IPS DF 6.9 (cell line): Measurements from ENCODE around the gene KRTAP4-11.
"Not testable (repeated sequence)": the region's sequence is repeated elsewhere in the genome, so short reads cannot be mapped to it uniquely, and the experiment has no call there.

ENCODE experiments used
- DNase-seq: peaks from one replicate; pipeline ENCODE4 v3.0.0-alpha.2; 2013; ENCODE audit warnings: low read depth, low spot score
- H3K27ac ChIP-seq: one replicate; pipeline ENCODE4 v1.5.1; 2013; ENCODE audit warnings: low read length, control low read depth
- H3K27me3 ChIP-seq: 2 replicates; pipeline ENCODE4 v1.6.1; 2013; ENCODE audit warnings: mild to moderate bottlenecking, low read length; ENCODE audit not compliant: control insufficient read depth, insufficient read depth
- H3K36me3 ChIP-seq: 2 replicates; pipeline ENCODE4 v1.6.1; 2013; ENCODE audit warnings: low read length; ENCODE audit not compliant: control insufficient read depth, insufficient read depth
- H3K4me1 ChIP-seq: 2 replicates; pipeline ENCODE4 v1.6.1; 2013; ENCODE audit warnings: low read length; ENCODE audit not compliant: control insufficient read depth, insufficient read depth
- H3K4me3 ChIP-seq: 2 replicates; pipeline ENCODE4 v1.5.1; 2013; ENCODE audit warnings: mild to moderate bottlenecking, low read length
- H3K9me3 ChIP-seq: 2 replicates; pipeline ENCODE4 v1.6.1; 2013; ENCODE audit warnings: low read length, inconsistent platforms; ENCODE audit not compliant: control insufficient read depth, insufficient read depth
- WGBS: extraction: QIAGEN DNeasy Blood & Tissue Kit; methylation state at CpG from one replicate; pipeline ENCODE4 v1.1.7; 2013; ENCODE audit warnings: mixed read lengths, missing lambda C conversion rate; ENCODE audit not compliant: insufficient read length, insufficient coverage; 5-methylcytosine and 5-hydroxymethylcytosine counted together

KRTAP4-11 gene

DNA sequence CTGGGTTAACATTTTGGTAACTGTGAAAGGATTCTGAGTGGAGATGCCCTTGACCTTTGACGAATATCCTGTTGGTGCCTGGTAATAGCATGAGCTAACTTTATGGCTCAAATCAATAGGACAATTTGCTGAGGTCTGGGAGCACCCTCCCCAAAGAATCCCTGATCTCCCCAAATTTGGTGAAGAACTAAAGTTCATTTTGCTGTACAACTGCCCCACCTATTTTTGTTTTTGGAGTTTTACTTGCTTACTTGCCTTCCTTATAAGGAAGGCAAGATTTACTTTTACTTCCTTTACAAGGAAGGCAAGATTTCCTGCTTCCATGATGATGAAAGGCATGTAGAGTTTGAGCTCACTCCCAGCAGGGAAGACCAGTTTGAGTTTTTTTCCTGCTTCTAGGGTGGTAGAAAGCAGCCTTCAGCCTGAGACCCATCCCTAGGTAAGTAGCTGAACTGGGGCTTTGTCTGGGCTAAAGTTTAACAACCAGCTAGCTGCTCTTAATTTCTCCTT is 10.2 kb downstream of the KRTAP4-11 start:
- H3K4me1 ChIP-seq, result no peaks in the 10 kb centered on the region; the same call in none of the 2 replicates
- H3K36me3 ChIP-seq, result no peaks in the 10 kb centered on the region
- H3K4me3 ChIP-seq, result no peak overlapping the region
- no CpG with 5 or more reads among the region's 1 CpG for WGBS
- no peaks in the 10 kb centered on the region for H3K27me3 ChIP-seq
- no peak overlapping the region for H3K27ac ChIP-seq
- H3K9me3 ChIP-seq, result no peaks in the 10 kb centered on the region
- no peak for DNase-seq

GRCh38 chr17:41105347-41105746 is 12.8 kb downstream of the KRTAP4-11 start, which contains the start of gene KRTAP4-9:
KRTAP4-9 (plus strand) TSS chr17:41105389; CDS start chr17:41105389, 0 bp downstream.
- no CpG with 5 or more reads among the region's 10 CpGs for WGBS
- H3K4me1 ChIP-seq, DNase-seq, H3K4me3 ChIP-seq, H3K27me3 ChIP-seq, H3K36me3 ChIP-seq, H3K9me3 ChIP-seq, H3K27ac ChIP-seq: not testable (repeated sequence)

DNA sequence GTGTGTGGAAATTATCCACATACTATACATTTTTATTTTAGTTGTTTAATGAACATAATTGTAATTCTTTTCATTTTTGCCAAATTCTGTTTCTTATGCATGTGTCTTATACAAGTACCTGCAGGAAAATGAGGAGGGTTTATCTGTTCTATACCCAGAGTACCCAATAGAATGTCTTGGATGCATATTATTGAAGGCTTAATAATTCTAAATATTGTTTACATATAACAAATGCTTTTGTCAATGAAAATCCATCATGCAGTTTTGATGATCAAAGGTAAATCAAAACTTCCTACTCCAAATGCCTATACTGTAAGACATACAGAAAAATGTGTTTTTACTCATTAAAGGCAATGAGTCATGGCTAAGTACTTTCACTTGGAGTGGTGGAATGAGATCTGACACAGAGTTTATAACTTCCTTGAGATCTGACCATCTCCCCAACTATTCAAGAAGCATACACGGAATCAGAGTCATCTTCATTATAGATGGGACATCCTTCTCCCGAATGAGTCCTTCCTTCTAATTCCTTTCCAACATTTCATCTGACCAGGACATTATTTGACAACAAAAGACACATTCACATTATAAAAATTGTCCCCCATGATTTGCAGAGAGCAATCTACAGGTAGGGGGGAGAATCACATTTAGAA is 13.7 kb downstream of the KRTAP4-11 start:
- H3K27me3 ChIP-seq, H3K4me1 ChIP-seq, H3K36me3 ChIP-seq, H3K4me3 ChIP-seq, DNase-seq, H3K9me3 ChIP-seq, H3K27ac ChIP-seq: not testable (repeated sequence)
- no CpG with 5 or more reads among the region's 2 CpGs for WGBS

DNA sequence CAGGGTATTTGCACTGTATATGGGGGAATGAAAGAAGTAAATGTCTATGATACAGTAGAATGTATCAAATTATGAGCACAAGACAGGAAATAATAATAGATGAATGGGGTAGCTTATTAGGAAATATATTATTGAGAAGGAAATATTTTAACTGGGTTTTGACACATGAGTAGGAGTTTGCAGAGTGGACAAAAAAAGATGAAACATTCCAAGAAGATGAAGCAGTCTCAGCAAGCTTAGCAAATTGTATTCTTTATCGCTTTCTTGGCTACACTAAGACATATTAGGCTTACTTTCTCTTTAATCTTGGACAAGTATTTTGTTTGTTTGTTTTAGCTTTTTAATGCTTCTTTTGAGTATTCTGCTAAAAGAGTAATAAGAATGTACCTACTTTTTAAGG is 14.3 kb downstream of the KRTAP4-11 start:
- H3K27me3 ChIP-seq, result no peaks in the 10 kb centered on the region
- no peaks in the 10 kb centered on the region for H3K9me3 ChIP-seq
- no peak for DNase-seq
- H3K4me1 ChIP-seq, result peaks cover 3% of the 10 kb centered on the region
- no peaks in the 10 kb centered on the region for H3K36me3 ChIP-seq
- H3K4me3 ChIP-seq, result no peak overlapping the region
- no peak overlapping the region for H3K27ac ChIP-seq
- WGBS, result no CpG with 5 or more reads among the region's 1 CpG

GRCh38 chr17:41101586-41102259 is 16.4 kb downstream of the KRTAP4-11 start, which contains the start of gene KRTAP4-16:
KRTAP4-16 (minus strand) TSS chr17:41102209; CDS start chr17:41102209, 0 bp downstream.
- Histone ChIP-seq H3K36me3 (no peaks in the 10 kb centered on the region), H3K27ac (no peak within 1 kb of the TSS), H3K27me3 (no peaks in the 10 kb centered on the region), H3K4me1 (peaks cover 5% of the 10 kb centered on the region), H3K9me3 (no peaks in the 10 kb centered on the region), H3K4me3 (no peak within 1 kb of the TSS)
- WGBS, result no CpG with 5 or more reads among the region's 10 CpGs
- DNase-seq, result no peak

DNA sequence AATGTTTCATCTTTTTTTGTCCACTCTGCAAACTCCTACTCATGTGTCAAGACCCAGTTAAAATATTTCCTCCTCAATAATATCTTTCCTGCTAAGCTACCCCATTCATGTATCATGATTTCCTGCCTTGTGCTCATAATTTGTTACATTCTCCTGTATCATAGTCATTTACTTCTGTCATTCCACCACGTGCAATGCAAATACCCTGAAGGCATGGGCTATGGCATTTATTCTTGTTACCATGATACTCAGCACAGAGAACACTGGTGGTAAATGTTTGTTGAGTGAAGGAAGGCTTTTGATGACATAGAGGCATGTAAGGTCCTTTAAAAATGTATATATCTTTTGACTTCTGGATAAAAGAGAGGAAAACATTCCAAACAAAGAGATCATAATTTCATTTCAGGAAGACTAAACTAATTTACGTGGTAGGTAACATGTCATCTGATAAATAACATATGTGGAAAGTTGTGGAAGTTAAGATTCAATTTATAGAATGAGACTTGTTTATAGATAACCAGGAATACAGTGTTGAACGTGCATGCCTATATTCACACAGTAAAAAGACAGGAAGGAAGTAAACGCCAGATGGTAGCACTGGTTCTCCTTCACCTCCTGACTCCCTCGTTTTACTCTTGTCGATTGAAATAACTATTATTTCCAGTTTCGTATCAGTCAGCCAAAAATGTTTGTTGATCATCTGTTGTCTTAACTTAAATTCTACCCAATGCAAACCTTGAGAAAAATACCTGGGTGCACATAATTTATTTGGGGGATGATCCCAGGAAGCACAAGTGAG is 18.3 kb downstream of the KRTAP4-11 start:
- H3K4me3 ChIP-seq, H3K27me3 ChIP-seq, H3K9me3 ChIP-seq, H3K4me1 ChIP-seq, DNase-seq, H3K27ac ChIP-seq, H3K36me3 ChIP-seq: not testable (repeated sequence)
- WGBS, result no CpG with 5 or more reads among the region's 7 CpGs

DNA sequence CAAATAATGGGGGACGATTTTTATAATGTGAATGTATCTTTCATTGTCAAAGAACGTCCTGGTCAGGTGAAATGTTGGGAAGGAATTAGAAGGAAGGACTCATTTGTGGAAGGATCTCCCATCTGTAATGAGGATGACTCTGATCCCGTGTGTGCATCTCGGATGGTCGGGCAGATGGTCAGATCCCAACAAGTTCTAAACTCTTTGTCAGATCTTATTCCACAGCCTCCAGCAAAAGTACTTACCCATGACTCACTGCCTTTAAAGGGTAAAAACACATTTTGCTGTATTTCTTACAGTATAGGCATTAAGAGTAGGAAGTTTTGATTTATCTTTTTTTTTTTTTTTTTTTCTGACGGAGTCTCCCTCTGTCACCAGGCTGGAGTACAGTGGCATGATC is 19.7 kb downstream of the KRTAP4-11 start:
- no peak overlapping the region for H3K4me3 ChIP-seq
- H3K27me3 ChIP-seq, result no peaks in the 10 kb centered on the region
- WGBS, result no CpG with 5 or more reads among the region's 6 CpGs
- no peaks in the 10 kb centered on the region for H3K9me3 ChIP-seq
- peaks cover 5% of the 10 kb centered on the region; the same call in 1 of the 2 replicates for H3K4me1 ChIP-seq
- no peaks in the 10 kb centered on the region for H3K36me3 ChIP-seq
- H3K27ac ChIP-seq, result no peak overlapping the region
- DNase-seq, result no peak

DNA sequence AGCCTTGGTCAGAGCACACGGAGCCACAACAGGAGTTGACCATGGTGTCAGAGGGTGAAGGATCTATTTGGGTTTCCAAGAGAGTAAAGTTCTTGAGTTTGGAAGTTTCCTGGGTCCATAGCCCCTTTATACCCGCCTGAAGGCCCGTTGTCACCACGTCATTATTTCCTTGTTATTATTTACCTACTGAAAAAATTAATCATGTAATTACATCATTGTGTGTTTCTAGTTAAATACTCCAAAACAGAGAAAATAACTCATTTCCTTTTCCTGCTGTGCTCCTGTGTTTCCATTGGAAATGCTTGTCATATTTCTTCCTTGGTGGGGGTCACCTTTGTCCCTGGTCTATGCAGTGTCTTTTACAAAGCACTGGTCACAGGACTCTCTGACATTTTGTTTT is 20.1 kb downstream of the KRTAP4-11 start, which contains the start of gene KRTAP4-8:
TSS of gene KRTAP4-8 (minus strand) at position 101 of the 400 bp plus-strand sequence. CDS start at position 43, 58 bp downstream.
- no peaks in the 10 kb centered on the region for H3K9me3 ChIP-seq
- H3K36me3 ChIP-seq, result no peaks in the 10 kb centered on the region
- H3K27me3 ChIP-seq, result no peaks in the 10 kb centered on the region
- no peak within 1 kb of the TSS for H3K27ac ChIP-seq
- H3K4me3 ChIP-seq, result no peak within 1 kb of the TSS
- peaks cover 5% of the 10 kb centered on the region; the same call in 1 of the 2 replicates for H3K4me1 ChIP-seq
- WGBS, result no CpG with 5 or more reads among the region's 4 CpGs
- DNase-seq, result no peak

DNA sequence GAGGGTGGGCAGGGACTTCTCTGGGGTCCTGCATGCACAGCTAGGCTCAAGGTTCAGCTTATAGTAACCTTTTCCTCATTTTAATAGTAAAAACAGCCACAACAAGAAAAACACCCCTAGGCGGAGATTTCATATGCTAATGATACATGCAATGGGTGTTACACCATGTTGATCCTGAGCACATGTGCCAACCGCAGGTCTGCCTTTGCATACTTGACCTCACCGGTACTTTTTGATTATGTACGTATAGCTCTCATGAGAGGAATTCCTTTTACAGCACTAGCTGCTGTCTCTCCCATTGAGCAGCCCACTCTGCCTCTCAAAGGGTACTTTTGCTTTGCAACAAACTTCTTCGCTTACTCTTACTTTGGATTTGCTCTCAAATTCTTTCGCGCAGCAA is 22.1 kb downstream of the KRTAP4-11 start:
- no CpG with 5 or more reads among the region's 7 CpGs for WGBS
- H3K27me3 ChIP-seq, result no peaks in the 10 kb centered on the region
- no peak overlapping the region for H3K27ac ChIP-seq
- H3K9me3 ChIP-seq, result no peaks in the 10 kb centered on the region
- H3K4me1 ChIP-seq, result peaks cover 2% of the 10 kb centered on the region; the same call in 1 of the 2 replicates
- H3K36me3 ChIP-seq, result no peaks in the 10 kb centered on the region
- H3K4me3 ChIP-seq, result no peak overlapping the region
- DNase-seq, result no peak

- not testable (repeated sequence) for DNase-seq, H3K27ac ChIP-seq, H3K4me3 ChIP-seq, H3K9me3 ChIP-seq, H3K4me1 ChIP-seq, H3K27me3 ChIP-seq, H3K36me3 ChIP-seq
- no CpG with 5 or more reads among the region's 4 CpGs for WGBS
These were observed 29.3 kb downstream of the KRTAP4-11 start for GRCh38 chr17:41088760-41089352.
